Upper lobe of right lung (tissue), 1 donor: Measurements from ENCODE around the gene PAGE4. TPM values are rescaled to one million over a fixed set of nuclear protein-coding genes. Genes with fewer than 3 reads are reported as not detected.

Source experiments
- ATAC-seq: fragments of 200-7000 bp; cut with Tn5 transposase; one replicate; pipeline ENCODE4 v1.9.1; 2020; ENCODE audit warnings: mild to moderate bottlenecking, moderate library complexity
- DNase-seq: peaks from one replicate; pipeline ENCODE4 v3.0.0-alpha.2; 2020
- H3K27ac ChIP-seq: fragments of 200-600 bp; one replicate; pipeline ENCODE4 v1.8.0; 2022
- H3K27me3 ChIP-seq: fragments of 200-600 bp; one replicate; pipeline ENCODE4 v1.8.0; 2022; ENCODE audit warnings: mild to moderate bottlenecking
- H3K36me3 ChIP-seq: fragments of 200-600 bp; one replicate; pipeline ENCODE4 v1.8.0; 2022
- H3K4me1 ChIP-seq: fragments of 200-600 bp; one replicate; pipeline ENCODE4 v1.8.0; 2022
- H3K4me3 ChIP-seq: fragments of 200-600 bp; one replicate; pipeline ENCODE4 v1.8.0; 2022; ENCODE audit warnings: mild to moderate bottlenecking
- H3K9me3 ChIP-seq: fragments of 200-600 bp; one replicate; pipeline ENCODE4 v1.8.0; 2022
- CTCF ChIP-seq: fragments of 200-600 bp; IDR thresholded peaks from one replicate; pipeline ENCODE4 v1.8.0; 2022; ENCODE audit warnings: antibody characterized with exemption
- intact Hi-C: fragments of 100-400 bp; cut with DNase I; formaldehyde crosslinking; loops from one replicate; pipeline ENCODE4 v1.11.0; 2022
- total RNA-seq: library from RNA; stranded (reverse); fragmentation: NEBNext Ultra II Directional; extraction: Animal tissue kit (Norgen Biotek cat#: 25700); gene quantifications from one replicate; pipeline ENCODE4 v1.2.1, GENCODE V29; 2021
- donor health status: DM: no; HTN: yes; CAD: no; lungs with severe emphysema.

Gene PAGE4
- total RNA-seq, 1 donor from 2014 or later: not detected

GRCh38 chrX:49856819-49857218 is 27.7 kb downstream of the PAGE4 start:
- ATAC-seq (peak; percentile 80), DNase-seq (no peak)
- no peaks in the 10 kb centered on the region for H3K4me1 ChIP-seq
- intact Hi-C loops: no loop called here
- no peaks in the 10 kb centered on the region for H3K36me3 ChIP-seq
- H3K4me3 ChIP-seq: no peak overlapping the region
- no peak overlapping the region for H3K27ac ChIP-seq
- TF ChIP-seq CTCF: no peak
- no peaks in the 10 kb centered on the region for H3K9me3 ChIP-seq
- no peaks in the 10 kb centered on the region for H3K27me3 ChIP-seq

- H3K27ac ChIP-seq: no peak overlapping the region
- intact Hi-C loops: no loop called here
- DNase-seq: no peak
Measured at GRCh38 chrX:49858341-49858740, 29.2 kb downstream of the PAGE4 start.

GRCh38 chrX:49859491-49859890 is 30.4 kb downstream of the PAGE4 start:
- no peaks in the 10 kb centered on the region for H3K36me3 ChIP-seq
- no peak overlapping the region for H3K4me3 ChIP-seq
- H3K4me1 ChIP-seq: no peaks in the 10 kb centered on the region
- no peak overlapping the region for H3K27ac ChIP-seq
- ATAC-seq: no peak
- H3K9me3 ChIP-seq: no peaks in the 10 kb centered on the region
- no peak for TF ChIP-seq CTCF
- intact Hi-C loops: no loop called here
- H3K27me3 ChIP-seq: no peaks in the 10 kb centered on the region
- no peak for DNase-seq

More at GRCh38 chrX:49858341-49858740, 29.2 kb downstream of the PAGE4 start:
- no peaks in the 10 kb centered on the region for H3K9me3 ChIP-seq
- no peak for TF ChIP-seq CTCF
- H3K36me3 ChIP-seq: no peaks in the 10 kb centered on the region
- H3K27me3 ChIP-seq: no peaks in the 10 kb centered on the region
- no peak overlapping the region for H3K4me3 ChIP-seq
- no peak for ATAC-seq
- no peaks in the 10 kb centered on the region for H3K4me1 ChIP-seq

- DNase-seq (no peak), ATAC-seq (no peak)
- H3K4me1 ChIP-seq: no peaks in the 10 kb centered on the region
- TF ChIP-seq CTCF: no peak
- no peak overlapping the region for H3K4me3 ChIP-seq
- intact Hi-C loops: no loop called here
- H3K9me3 ChIP-seq: no peaks in the 10 kb centered on the region
- no peaks in the 10 kb centered on the region for H3K36me3 ChIP-seq
- no peaks in the 10 kb centered on the region for H3K27me3 ChIP-seq
- no peak overlapping the region for H3K27ac ChIP-seq
Measured at GRCh38 chrX:49860867-49861535, 31.9 kb downstream of the PAGE4 start.

GRCh38 chrX:49862093-49862492 is 33.0 kb downstream of the PAGE4 start:
- Histone ChIP-seq H3K36me3 (no peaks in the 10 kb centered on the region), H3K4me3 (no peak overlapping the region), H3K9me3 (no peaks in the 10 kb centered on the region), H3K27ac (no peak overlapping the region), H3K4me1 (no peaks in the 10 kb centered on the region), H3K27me3 (no peaks in the 10 kb centered on the region)
- ATAC-seq (no peak), DNase-seq (no peak)
- intact Hi-C loops: no loop called here
- no peak for TF ChIP-seq CTCF

- DNase-seq: no peak
- no peak overlapping the region for H3K27ac ChIP-seq
- no peak overlapping the region for H3K4me3 ChIP-seq
- ATAC-seq: no peak
- no peaks in the 10 kb centered on the region for H3K27me3 ChIP-seq
- intact Hi-C loops: no loop called here
- no peaks in the 10 kb centered on the region for H3K36me3 ChIP-seq
- no peaks in the 10 kb centered on the region for H3K9me3 ChIP-seq
- no peaks in the 10 kb centered on the region for H3K4me1 ChIP-seq
- TF ChIP-seq CTCF: no peak
Measured at GRCh38 chrX:49868739-49869138, 39.6 kb downstream of the PAGE4 start.
